C1 segment of cervical spinal cord (tissue), 14 donors: ENCODE results near the gene ARHGAP27.

ENCODE experiments used
- DNase-seq, 14 donors: peaks; one replicate each; lab custom pipeline; 2025; lab: John Stamatoyannopoulos, UW

Gene ARHGAP27

DNA sequence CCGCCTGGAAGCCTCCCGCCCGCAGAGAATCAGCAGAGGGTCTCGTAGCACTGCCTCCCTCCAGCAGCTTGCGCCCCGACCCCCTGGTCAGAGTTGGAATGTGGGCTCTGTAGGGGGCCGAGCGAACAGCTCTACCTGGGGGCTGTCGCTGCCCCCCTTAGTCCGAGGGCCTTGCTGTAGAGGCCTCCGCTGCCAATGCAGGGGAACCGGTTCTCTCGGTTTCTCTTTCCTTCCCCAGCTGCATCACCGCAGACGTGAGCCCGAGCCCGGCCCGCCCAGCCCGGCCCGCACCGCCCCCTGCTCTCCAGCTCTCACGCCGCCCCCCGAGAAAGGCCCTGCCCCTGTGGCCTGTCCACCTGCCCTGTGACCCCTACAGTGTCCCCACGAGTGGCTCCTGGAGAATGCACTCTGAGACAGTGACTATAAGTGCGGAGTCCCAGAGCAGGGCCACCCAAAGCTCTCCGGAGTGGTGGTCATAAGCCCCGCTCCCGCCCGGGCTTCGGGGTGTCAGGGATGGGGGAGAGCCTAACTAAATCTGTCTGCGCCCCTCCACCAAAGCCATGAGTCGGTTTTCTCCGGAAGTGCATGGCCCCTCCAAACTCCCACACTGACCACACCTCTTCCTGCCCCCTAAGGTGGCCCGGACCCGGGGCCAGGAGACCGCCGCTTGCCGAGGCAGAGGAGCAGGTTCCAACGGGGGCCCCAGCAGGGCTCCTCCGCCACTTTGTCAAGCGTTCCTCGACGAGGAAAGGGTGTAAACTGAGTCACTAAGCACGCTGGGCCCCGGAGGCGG, 1.7 kb downstream of the ARHGAP27 start:
- DNase-seq = no peak

DNA sequence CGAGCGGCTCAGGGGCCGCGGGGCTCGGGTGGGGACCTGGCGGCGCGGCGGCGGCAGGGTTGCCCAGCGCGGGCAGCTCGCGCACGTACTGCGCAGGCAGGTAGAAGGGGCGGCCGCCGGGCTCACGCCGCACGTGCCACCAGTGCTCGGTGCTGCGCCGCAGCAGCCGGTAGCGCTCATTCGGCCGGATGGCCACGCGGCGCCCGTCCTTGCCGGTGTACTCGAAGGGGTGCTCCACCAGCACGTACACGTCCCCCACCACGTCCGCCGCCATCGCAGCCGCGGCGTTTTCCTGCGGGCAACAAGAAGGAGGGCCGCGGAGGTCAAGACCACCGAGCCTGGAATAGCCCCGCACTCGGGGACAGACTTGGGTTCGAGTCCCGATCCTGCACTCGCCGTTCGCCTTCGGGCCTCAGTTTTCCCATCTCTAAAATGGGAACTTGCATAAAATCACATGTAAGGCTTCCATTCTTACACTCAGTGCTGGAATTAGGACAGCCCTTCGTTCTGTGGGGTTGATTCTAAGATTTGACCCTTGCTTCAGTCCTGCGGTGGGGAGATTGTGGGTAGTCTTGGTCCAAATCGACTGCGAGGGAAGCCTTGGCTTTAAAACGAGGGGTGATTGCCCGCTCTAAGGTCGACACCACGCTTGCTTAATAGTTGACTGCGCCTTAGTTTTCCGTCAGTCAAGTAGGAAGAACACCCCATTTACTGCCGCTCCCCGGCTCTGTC, 2.5 kb downstream of the ARHGAP27 start:
- no peak for DNase-seq

DNA sequence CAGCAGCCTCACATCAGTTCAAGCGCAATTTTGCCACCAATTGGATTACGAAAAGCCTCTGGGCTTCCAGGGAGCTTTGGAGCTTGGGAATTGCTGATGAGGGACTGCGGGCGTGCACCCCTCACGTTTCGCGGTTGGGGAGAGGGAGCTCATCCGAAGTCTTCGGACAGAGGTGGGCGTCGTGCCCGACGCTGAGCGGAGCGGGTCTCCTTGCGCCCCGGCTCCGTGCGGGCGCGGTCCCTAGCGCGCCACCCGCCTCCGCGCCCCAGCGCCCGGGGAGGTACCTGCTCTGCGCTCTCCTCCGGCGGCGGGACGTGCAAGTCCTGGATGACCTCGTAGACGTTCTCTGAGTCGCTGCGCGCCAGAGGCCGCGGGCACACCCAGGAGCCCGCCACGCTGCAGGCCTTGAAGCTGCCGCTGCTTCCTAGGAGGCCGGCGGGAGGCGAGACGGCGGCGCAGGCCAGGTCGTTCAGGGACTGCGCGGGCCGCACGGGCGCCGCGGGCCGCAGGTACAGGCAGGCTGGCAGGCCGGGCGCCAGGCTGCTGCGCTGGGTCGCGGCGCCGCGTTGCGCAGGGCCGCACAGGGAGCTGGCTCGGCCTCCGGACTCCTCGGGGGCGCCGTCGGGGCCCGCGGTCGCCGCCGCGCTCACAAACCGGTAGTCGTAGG, 3.2 kb downstream of the ARHGAP27 start:
- no peak for DNase-seq

DNA sequence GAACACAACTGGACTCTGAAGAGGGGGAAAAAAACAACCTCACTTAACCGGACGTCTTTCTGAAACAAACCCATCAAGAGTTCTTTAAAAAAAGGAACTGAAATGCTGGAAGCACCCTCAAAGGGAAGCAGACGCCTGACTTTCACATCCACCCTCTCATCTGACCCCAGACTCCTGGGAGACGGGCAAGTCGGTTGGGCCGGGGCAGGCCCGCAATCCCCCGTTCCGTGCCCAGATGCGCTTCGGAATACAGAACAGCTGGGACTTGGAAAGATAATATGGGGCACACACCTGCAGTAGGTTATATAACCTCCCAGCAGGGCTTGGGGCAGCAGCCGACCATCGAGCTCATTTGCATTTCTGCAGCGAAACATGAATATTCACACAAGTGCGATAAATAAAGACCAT, 3.7 kb downstream of the ARHGAP27 start:
- DNase-seq = peak in 1 of 14 donors; percentile 22

DNA sequence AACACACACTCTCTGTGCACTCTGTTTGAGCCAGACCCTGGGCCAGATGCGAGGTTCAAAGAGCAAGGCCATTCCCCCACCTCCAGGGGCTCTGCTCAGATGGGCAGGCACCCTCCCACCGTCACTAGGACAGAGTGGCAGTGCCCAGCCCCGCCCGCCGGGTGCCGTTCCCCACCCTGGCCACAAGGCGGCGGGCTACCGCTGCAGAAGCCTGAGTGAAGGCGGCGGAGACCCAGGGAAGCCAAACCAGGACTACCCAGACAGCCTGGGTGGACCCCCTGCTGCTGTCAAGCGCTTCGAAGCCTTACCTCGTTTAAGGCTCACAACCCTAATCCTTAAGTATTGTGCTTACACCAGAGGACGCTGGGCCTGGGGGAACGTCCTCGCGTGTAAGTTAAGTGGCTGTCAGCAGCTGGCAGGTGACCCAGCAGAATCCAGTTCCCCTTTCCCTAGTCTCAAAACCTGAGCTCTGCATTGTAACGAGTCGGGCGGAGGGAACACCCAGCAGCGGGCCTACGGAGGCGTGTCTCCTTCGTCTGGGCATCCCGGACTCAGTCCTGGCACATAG, 4.5 kb downstream of the ARHGAP27 start:
- DNase-seq = peak in 11 of 14 donors; percentile 19 to 75 (median 52)

DNA sequence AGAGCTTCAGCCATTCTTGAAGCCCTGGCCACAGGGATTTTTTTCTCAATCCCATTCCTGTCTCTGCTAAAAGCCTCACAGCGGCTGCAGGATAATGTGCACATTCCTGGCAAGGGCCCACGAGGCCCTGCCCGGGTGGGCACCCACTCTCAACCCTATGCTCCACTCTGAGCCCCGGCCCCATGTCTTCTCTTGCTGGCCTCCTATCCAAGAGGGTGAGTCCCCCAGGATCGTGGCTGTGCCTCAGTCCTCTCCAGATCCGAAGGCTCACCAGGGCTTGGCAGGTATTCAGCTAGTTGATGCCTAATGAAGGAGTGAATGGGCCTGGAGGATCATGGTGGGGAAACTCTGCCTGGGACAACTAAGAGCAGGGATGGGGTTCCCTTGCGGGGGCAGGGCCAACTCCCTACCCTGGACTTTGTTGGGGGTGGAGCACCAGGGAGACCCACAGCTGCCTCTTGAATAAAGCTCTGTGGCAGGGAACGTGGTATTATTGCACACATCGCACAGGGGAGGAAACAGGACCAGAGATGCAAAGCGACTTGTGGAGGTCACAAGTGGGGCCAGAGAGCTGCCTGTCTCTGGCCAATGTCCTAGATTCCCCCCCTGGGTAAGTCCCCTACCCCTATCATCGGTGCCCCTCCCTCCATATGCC, 5.4 kb downstream of the ARHGAP27 start:
- no peak for DNase-seq

DNA sequence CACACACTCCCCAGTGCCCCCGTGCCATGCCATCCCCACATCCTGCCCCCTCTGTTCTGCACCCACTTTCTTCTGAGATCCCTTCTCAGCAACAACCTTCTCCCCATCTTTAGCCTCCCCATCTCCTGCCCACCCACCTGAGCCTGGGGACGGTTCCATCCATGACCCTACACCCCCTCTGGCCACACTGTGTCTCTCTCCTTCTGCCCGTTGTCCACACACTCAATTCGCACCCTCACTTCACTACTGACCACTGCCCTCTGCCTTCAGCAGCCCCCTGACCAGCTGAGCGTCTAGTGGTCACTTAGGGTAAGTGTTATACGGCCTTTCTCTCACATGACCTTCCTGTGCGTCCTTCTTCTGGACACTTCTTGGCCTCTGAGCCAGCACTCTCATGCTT, 6.1 kb downstream of the ARHGAP27 start:
- DNase-seq = no peak

DNA sequence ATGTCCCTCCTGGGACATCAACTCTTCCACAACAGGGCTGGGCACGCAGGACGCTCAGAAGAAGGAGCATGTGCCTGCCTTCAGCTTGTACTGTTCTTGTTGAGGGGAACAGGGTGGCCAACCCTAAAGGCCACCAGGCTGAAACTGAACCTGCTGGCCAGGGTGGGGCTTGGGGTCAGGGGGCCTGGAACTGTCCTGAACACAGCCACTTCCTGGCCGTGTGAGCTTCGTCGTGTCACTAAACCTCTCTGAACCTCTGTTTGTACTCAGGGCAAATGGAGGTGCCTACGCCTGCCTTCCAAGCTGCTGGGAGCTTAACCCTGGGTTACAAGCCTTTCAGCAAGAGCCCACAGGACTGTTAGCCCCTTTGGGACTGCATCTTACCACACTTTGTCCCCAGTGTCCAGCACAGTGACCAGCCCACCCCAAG, 6.7 kb downstream of the ARHGAP27 start:
- DNase-seq = no peak

DNA sequence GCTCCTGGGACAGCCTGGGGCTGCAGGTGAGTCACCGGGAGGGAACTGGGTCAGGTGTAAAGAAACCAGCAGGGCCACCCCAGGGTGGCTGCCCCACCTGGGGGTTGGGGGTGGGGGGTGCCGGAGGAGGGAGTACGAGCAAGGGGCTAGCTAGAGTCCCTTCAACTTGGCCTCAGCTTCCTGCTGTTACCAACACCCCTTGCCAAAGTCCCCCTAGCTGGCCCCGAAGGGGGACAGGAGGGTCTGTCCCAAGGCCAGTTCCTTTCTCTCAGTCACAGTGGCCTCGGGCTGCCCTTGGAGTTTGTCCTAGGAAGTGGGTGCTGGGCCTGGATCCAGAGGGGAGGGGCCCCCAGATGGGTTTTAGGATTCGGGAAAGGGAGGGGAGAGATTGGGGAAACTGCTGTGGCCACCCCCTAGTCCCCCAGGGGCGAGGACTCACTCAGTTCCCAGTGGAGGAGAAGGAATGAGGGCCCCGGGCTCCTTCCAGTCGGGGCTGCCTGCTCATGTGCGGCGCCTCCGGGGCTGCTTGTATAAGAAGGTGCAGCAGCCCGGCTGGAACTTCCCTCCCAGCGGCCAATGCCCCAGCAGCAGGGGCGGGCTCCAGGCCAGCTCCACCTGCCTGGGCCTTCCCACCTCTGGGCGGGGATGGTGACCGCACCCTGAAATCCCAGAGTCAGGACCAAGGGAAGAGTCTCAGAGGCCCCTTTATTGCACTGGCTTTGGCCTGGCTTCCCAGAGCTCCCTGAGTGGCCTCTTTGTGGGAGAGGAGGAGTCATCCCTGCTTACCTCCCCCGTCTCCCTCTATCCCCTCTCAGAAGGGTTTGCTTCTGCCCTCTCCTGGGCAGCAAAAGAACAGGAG, 7.3 kb downstream of the ARHGAP27 start:
- DNase-seq = no peak

DNA sequence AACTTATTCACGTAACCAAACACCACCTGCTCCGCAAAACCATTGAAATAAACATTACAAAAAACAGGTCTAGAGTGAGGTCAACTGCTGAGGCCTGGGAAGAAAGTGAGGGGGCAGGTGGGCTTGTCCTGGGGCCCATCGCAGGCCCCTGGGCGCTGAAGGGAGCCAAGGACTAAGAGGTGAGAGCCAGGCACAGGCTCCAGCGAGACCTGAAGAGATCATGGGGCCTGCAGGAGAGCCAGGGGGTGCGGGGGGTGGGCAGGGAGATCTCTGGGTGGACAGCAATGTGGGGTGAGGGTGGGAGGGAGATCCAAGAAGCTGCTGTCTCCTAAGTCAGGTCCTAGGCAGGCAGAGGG, 7.9 kb downstream of the ARHGAP27 start:
- DNase-seq = no peak

DNA sequence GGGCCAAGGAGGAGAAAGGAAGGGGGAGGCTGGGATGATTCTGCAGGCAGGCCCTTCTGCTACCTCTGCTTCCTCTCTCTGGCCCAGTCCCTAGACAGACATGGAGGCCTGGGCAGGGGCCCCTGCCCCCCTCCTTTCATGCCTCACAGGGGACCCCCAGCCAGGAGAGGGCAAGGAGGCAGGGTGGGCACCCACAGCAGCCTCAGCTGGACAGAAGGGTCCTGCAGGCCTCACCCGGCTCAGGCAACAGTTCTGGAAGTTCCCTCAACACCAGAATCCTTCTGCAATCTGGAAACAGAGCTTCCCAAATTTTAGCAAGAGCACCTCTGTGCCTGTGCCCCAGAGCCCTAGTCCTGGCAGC, 8.7 kb downstream of the ARHGAP27 start:
- DNase-seq = no peak

DNA sequence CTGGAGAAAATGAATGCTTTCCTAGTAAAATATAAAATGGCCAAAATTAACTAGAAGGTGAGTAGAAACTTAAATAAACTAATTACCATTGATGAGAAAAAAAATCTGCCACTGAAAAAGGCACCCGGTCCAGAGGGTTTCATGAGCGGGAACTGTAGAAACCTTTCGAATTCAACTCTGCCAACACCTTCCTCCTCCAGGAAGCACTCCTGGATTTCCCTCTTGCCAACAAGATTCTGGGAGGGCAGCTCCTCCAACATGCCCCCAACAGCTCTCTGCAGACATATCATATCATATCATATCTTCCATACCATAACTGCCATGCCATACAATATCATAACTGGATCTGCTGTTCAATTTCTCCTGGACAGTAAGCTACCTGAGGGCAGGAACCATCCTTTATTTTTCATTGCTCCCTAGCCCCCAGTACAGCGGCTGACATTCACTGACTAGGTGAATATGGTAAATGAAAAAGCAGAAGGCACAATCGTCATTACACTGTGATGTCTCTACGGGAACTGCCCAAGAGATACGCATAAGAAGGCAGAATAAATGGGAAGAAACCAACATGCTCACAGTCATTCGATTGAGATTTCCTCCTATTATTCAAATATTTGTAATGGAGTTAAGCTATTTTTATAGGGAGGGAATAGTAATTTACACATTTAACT, 9.2 kb downstream of the ARHGAP27 start:
- no peak for DNase-seq

DNA sequence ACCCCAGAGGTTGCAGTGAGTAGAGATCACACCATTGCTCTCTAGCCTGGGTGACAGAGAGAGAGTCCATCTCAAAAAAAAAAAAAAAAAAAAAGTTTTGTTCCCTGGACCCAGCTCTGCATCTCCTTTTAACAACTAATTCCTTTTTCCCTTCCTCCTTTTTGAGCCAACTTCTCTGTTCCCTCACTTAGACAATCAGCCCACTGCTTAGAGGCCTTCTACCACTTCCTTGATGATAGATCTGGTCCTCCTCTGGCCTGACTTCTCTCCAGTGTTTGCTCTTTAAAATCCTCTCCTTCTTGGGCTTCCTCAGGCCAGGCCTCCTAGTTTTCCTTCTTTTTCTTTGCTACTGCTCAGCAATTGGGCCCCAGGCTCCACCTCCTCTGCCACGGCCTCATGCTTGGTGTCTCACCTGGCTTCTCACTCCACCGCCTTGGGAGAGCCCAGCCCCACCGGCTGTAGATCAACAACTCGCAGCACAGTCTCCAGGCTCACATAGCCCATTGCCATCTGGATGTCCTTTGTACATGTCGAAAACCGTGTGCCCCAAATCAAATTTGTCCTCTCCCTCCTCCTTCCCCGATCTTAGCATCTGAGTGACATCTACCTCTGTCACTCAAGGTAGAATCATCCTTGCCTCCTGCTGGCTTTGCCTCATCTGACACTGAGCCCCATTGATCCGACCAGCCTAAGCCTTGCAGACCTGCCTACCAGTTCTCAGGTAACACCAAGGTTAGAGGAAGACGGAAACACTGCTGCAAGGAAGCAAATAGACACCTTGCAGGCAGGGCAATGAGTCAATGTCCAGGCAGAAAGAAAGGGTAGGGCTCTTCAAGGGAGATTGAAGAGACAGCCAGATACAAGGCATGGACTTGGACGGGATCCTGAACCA, 17.4 kb downstream of the ARHGAP27 start:
- DNase-seq = no peak

DNA sequence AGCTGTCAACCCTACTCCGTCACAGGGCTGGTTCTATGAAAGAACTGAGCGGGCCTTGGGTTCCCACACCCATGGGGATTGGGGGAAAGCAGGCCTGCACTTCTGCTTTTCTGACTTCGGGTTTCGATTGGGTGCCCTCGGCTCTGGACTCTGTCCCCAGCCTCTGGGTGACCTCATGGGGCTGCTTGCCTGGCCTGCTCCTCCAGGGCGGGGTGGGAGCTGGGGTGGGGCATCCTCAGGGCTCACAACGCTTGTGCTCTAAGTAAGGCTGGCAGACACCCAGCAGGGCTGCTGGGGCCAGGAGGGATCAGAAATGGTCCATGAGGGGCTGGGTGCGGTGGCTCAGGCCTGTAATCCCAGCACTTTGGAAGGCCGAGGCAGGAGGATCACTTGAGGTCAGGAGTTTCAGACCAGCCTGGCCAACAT, 19.2 kb downstream of the ARHGAP27 start:
- DNase-seq = peak in 5 of 14 donors; percentile 7 to 47 (median 42)

DNA sequence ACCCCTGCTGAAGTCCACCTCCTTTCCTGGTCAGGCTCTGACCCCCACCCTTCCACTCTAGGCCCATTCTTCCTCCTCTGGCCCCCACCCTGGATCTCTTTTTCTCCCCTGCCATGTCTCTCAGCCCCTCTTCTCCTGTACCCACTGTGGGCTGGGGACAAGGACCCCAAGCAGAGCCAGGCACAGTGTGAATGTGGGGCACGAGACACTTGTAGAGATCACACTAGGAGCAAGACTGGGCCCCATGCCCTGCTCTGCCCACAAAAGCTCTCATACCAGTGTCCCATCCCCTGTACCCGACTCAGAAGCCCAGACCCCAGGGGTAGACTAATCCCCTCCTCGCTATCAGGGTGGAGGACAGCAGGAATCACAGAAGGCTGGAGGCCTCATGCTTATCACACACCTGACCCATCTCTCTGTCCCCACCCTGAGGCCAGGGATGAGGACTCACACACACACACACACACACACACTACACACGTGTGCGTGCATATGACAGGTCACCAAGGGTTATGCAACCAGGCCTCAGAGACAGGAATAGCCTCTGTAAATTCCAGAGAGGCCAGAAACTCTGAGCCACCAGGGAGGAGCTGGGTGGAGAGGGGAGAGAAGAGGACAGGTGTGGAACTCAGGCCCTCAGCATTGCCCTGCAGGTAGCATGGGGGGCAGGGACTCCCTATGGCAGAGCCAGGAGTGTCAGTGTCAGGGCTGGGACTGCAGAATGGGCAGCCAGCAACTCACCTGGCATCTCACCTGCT, 21.1 kb downstream of the ARHGAP27 start:
- DNase-seq = no peak

DNA sequence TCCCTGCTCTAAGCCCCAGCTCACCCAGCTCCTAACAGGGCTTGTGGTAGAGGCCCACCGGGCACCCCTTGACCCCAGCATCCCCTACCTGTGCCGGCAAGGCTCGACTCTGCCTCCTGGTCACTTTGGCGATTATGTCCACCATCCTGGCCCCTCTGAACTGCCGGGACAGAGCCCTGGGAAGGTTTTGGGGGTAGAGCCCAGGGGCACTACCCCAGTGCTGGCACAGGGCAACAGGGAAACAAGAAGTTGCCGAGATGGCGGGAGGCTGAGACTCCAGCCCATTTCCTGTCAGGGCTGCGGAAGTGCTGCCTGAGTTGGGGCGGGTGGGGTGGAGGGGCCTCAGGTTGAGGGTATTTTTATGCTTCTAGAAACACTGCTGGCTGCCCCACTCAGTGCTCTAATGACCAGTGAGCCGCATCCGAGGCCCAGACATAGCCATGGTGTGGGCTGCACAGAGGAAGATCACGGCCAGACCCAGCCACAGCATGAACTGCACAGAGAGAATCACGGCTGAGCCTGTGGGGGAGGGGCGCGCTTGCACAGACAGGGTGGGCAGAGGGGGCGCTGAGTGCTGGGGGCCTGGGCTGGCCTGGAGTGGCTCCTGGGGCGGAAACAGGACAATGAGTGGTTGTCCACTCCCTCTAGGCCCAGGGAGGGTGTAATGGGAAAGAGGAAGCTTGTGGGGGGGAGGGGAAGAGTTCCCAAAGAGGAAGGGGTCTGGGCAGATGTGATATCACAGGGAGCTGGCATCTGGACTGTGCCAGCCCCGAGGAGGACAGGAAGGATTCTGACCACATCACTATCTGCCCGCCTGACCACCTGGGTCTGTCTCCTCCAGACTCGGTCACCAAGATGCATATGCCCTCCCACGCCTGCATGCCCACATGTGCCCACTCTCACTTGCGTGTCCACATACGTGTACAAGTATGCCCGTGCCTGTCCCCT, 22.3 kb downstream of the ARHGAP27 start:
- DNase-seq = peak in 6 of 14 donors; percentile 22 to 57 (median 44)

DNA sequence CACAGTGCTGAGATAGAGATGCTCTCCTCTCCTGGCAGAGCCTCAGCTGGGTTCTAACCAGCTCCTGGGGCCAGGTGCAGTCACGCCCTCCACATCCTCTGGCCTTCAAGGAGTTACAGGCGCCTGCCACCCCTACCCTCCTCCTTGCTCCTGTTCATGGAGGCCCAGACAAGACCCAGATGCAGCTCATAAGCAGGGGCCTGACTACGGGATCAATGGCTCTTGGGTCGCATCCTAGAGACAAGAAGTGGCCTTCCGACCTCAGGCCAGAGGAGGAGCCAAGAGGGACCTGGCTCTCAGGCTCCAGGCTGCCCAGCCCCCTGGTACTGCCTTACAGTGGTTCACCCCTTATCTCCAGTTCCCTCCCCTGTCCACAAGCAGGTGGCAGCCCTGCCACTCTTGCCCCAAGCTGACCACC, 23.0 kb downstream of the ARHGAP27 start:
- no peak for DNase-seq
